ENCODE results near the gene CRAT. TPM values are rescaled to one million over a fixed set of nuclear protein-coding genes. Genes with fewer than 3 reads are reported as not detected.

The CRAT gene
- total RNA-seq, 1 experiment from 2014 or later, result 13.9 TPM

- H3K4me3 ChIP-seq, result no peak overlapping the region
- DNase-seq, result no peak
Observed at GRCh38 chr9:129108805-129109536, 1.6 kb downstream of the CRAT start.

DNA sequence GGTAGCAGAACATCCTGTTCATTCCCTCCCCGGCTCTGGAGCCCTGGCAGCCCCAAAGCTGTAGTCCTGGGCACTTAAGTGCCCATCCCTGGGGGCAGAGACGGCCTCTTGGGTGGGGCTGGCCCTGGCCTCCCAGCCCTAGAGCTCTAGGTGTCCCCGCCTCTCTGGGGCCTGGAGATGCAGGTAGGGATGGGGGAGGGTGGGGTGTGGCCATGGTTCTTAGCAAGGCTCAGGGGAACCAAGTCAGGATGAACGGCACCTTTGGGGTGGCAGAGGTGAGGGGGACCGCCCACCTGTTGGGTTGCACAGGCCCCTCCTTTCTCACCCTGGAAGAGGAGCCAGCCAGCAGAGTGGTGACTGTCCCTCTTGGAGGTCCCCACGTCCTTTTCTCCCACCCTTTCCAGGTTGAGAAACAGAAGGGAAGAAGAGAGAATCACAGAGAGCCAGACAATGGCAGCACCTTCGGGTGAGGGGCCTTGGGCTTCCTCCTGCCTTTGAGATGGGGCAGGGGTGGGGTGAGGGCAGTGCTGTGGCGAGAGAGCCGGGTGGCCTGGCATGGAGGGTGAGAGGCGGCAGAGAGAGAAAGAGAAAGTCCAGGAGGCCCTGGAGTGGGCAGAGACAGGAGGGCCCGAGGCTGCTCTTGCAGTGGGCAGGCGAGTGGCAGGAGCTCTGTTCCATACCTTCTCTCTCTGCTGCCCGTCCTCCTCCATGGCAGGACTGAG is 2.3 kb downstream of the CRAT start:
- DNase-seq, result no peak
- Histone ChIP-seq H3K4me1 (peaks cover 5% of the 10 kb centered on the region; the same call in 1 of the 2 replicates), H3K9me3 (replicated peaks) (no peaks in the 10 kb centered on the region), H3K27ac (no peak overlapping the region), H3K4me3 (no peak overlapping the region), H3K27me3 (no peaks in the 10 kb centered on the region), H3K36me3 (no peaks in the 10 kb centered on the region)

More at GRCh38 chr9:129108805-129109536, 1.6 kb downstream of the CRAT start:
- Histone ChIP-seq H3K27ac (no peak overlapping the region), H3K9me3 (replicated peaks) (no peaks in the 10 kb centered on the region), H3K4me1 (peaks cover 5% of the 10 kb centered on the region; the same call in 1 of the 2 replicates), H3K27me3 (no peaks in the 10 kb centered on the region), H3K36me3 (no peaks in the 10 kb centered on the region)

- Histone ChIP-seq H3K9me3 (replicated peaks) (no peaks in the 10 kb centered on the region), H3K27ac (no peak overlapping the region), H3K4me1 (peaks cover 8% of the 10 kb centered on the region), H3K36me3 (no peaks in the 10 kb centered on the region), H3K4me3 (no peak overlapping the region), H3K27me3 (no peaks in the 10 kb centered on the region)
- DNase-seq, result no peak
Observed at GRCh38 chr9:129107651-129108050, 2.9 kb downstream of the CRAT start.

GRCh38 chr9:129105857-129106694 is 4.5 kb downstream of the CRAT start:
- H3K4me3 ChIP-seq, result no peak overlapping the region
- peaks cover 9% of the 10 kb centered on the region for H3K4me1 ChIP-seq
- no peaks in the 10 kb centered on the region for H3K27me3 ChIP-seq
- no peaks in the 10 kb centered on the region for H3K36me3 ChIP-seq
- H3K9me3 ChIP-seq (replicated peaks), result no peaks in the 10 kb centered on the region
- H3K27ac ChIP-seq, result no peak overlapping the region
- no peak for DNase-seq

DNA sequence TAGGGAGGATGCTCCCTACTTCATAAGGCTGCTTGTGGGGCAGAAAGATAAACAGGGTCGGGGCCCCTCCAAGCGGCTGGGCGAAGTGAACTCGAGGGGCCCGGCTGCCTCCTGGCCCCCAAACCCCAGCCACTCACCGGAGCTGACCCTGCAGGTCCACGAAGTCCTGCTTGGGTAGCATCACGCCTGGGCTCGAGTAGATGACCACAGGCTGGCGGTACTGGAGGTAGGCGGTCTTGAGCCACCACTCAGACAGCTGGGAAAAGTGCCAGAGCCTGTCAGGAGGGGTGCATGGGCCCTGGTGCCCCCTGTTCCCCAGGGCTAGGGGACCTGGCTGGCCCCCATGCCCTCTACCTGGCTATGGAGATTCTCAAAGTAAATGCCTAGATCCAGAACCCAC is 6.5 kb downstream of the CRAT start:
- Histone ChIP-seq H3K36me3 (no peaks in the 10 kb centered on the region), H3K27ac (no peak overlapping the region), H3K4me3 (no peak overlapping the region), H3K4me1 (peaks cover 4% of the 10 kb centered on the region), H3K9me3 (replicated peaks) (no peaks in the 10 kb centered on the region), H3K27me3 (no peaks in the 10 kb centered on the region)
- DNase-seq, result no peak

DNA sequence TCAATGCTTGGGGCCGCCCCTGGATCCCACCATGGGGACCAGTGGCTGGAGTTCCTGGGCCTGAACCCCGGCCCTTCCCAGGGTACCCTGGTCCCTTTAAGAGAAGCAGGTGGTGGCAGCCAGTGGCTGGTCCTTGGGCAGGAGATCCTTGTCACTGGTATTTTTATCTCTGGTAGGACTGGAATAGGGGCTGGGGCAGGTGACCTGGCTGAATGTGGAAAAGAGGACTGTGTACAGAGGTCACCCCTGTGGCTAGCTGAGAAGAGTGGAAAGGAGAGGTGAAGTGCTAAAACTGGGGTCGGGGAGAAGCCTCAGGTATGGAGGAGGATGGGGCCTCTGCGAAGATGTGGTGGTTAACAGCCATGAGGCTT is 7.0 kb downstream of the CRAT start:
- DNase-seq, result no peak
- no peak overlapping the region for H3K27ac ChIP-seq

DNA sequence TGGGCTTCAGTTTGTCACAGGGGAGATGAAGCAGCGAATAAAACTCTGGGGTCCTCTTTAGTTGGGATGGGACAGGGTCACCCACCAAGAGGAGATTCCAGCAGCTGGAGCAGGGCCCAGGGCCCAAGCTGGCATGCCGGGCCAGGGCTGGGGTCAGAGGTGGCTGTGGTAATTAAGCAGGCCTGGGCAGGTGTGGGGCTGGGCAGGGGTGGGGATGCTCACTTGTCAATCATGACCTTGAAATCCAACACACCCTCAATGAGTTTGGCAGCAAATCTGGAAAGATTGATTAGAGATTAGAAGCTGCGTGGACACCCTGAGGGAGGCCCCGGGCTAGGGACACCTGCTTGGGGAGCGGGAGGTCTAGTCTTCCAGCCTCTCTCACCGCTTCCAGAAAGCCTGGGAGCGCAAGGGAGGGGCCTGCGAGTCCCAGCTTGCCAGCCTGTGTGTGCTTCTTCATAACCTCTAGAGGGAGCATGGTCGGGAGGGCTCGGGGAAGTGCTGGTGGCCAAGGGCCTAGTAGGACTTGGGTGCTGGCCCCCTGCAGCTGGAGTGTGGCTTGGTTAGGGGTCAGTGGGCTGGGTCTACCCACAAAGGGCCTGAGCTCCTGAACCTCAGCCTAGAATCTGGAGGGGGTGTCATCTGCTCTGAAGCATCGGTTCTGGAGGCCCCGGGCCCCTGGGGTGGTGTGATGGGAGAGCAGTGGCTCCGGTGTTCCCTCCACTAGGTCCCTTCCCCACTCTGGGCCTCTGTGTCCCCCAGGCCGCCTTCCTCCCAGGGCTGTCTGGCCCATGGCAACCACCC is 7.6 kb downstream of the CRAT start:
- DNase-seq, result peak; percentile 78 to 83
- Histone ChIP-seq H3K36me3 (no peaks in the 10 kb centered on the region), H3K4me1 (peaks cover 4% of the 10 kb centered on the region), H3K27me3 (no peaks in the 10 kb centered on the region), H3K9me3 (replicated peaks) (no peaks in the 10 kb centered on the region), H3K4me3 (no peak overlapping the region), H3K27ac (no peak overlapping the region)

More for the DNA sequence above, 7.0 kb downstream of the CRAT start:
- H3K9me3 ChIP-seq (replicated peaks), result no peaks in the 10 kb centered on the region
- no peaks in the 10 kb centered on the region for H3K27me3 ChIP-seq
- no peak overlapping the region for H3K4me3 ChIP-seq
- peaks cover 4% of the 10 kb centered on the region for H3K4me1 ChIP-seq
- H3K36me3 ChIP-seq, result no peaks in the 10 kb centered on the region

DNA sequence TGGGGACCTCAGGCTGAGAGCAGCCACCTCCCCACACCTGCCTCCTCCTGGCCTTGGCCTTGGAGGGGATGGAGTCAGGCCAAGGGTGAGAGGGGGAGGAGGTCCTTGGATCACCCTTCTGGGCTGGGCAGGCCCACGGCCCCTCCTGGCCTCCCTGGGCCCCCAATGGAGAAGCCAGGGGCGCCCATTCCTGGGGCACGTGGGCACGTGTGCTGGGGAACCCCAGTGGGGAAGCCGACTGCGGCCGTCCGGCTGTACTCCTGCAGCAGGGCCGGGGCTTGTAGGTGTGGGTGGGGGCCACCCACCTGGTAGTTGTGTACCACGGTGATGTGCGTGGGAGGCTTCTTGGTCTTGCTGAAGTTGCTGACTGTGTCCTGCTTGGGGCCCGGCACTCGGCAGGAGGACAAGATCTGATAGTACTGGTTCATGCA is 8.5 kb downstream of the CRAT start:
- no peaks in the 10 kb centered on the region for H3K27me3 ChIP-seq
- no peaks in the 10 kb centered on the region for H3K36me3 ChIP-seq
- no peaks in the 10 kb centered on the region for H3K9me3 ChIP-seq (replicated peaks)
- no peak overlapping the region for H3K4me3 ChIP-seq
- peaks cover 4% of the 10 kb centered on the region for H3K4me1 ChIP-seq
- no peak overlapping the region for H3K27ac ChIP-seq
- DNase-seq, result no peak

DNA sequence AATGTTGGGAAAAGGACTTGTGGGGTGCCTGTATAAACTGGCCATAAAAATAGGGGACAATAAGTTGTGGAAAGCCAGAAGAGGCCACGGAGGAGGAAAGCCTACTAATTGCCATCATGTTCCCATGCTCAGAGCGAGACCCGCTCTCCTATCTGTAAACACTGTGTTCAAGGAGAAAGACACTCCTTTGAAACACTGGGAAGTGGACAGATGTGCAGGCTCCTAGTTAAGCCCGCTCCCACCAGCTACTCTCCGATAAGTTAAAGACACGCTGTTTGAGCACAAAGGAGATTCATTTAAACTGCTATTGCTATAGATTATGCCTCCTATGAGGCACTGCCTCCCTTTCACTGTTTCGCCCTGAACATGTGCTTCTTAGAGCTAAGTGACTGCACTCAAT is 9.3 kb downstream of the CRAT start:
- Histone ChIP-seq H3K4me3 (no peak overlapping the region), H3K4me1 (peaks cover 4% of the 10 kb centered on the region), H3K36me3 (no peaks in the 10 kb centered on the region), H3K27me3 (no peaks in the 10 kb centered on the region), H3K27ac (no peak overlapping the region), H3K9me3 (replicated peaks) (no peaks in the 10 kb centered on the region)
- DNase-seq, result no peak

DNA sequence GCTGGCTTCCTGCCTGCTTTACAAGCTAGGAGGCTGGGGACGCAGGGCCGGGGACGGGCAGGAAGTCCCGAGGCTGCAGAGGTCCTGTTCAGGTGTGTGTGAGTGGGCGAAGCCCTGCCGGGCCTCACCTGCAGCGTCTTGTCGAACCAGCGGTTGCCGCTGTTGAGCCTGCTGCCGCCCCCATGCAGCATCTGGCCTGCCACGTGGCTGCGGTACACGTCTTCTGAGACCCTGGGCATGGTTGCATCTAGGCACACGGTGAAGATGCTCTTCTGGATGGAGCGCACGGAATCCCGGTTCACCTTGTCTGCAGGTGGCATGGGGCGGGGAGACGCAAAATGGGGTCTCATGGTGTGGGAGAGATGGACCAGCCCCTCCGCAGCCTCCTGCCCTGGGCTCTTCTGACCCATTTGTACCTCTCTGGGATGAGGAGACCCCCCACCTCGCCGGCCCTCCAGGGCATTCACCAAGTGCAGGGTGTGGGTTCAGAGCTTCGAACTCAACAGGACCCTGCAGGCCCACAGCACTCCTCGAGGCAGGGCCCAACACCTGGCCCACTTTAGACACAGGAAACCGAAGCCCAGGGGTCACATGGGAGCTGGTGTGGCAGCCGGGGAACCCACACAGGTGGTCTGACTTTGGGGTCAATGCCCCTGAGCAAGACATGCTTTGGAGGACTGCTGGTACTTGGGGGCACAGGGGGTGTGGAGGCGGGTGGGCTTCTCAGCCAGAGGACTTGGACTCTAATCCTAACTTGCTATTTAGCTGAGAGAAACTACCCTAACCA is 10.0 kb downstream of the CRAT start:
- DNase-seq, result no peak
- no peaks in the 10 kb centered on the region for H3K9me3 ChIP-seq (replicated peaks)
- H3K27me3 ChIP-seq, result no peaks in the 10 kb centered on the region
- no peaks in the 10 kb centered on the region for H3K36me3 ChIP-seq
- no peak overlapping the region for H3K4me3 ChIP-seq
- H3K4me1 ChIP-seq, result peaks cover 4% of the 10 kb centered on the region
- no peak overlapping the region for H3K27ac ChIP-seq

- Histone ChIP-seq H3K9me3 (replicated peaks) (no peaks in the 10 kb centered on the region), H3K36me3 (no peaks in the 10 kb centered on the region), H3K4me3 (no peak overlapping the region), H3K4me1 (peaks cover 4% of the 10 kb centered on the region), H3K27ac (no peak overlapping the region), H3K27me3 (no peaks in the 10 kb centered on the region)
- no peak for DNase-seq
Observed at GRCh38 chr9:129098328-129098727, 12.3 kb downstream of the CRAT start.

- Histone ChIP-seq H3K36me3 (no peaks in the 10 kb centered on the region), H3K27ac (no peak overlapping the region), H3K27me3 (no peaks in the 10 kb centered on the region), H3K4me3 (no peak overlapping the region), H3K4me1 (peaks cover 2% of the 10 kb centered on the region), H3K9me3 (replicated peaks) (no peaks in the 10 kb centered on the region)
- DNase-seq, result no peak
Observed at GRCh38 chr9:129097671-129098306, 12.8 kb downstream of the CRAT start.

DNA sequence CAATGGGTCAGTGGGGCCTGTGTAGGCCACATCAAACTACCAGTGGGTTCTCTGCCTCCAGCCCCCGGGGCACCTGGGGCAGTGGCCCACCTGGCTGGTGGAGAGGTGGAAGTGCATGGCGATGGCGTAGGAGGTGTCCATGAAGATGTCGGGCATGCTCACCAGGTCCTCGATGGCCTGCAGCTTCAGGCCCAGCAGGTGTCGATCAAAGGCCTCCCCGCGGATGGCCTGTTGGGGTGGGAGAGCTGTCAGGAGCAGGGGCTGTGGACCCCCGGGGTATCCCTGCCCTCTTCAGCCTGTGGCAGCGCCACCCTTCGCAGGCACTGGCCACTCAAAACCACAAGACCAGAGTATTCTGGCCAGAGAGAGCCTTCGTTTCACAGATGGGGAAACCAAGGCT is 14.7 kb downstream of the CRAT start:
- Histone ChIP-seq H3K27ac (no peak overlapping the region), H3K4me1 (no peaks in the 10 kb centered on the region), H3K9me3 (replicated peaks) (no peaks in the 10 kb centered on the region), H3K4me3 (no peak overlapping the region), H3K36me3 (no peaks in the 10 kb centered on the region), H3K27me3 (no peaks in the 10 kb centered on the region)
- DNase-seq, result no peak

All from SJCRH30 (cell line).